GM12891 (cell line): ENCODE data around the gene CPA5.

Experiments used
- DNase-seq: peaks from one replicate; pipeline ENCODE4 v3.0.0; 2011; ENCODE audit warnings: low spot score; ENCODE audit not compliant: insufficient read length
- FAIRE-seq: peaks from 2 replicates; lab custom pipeline; 2011; peaks lifted over from hg19 to GRCh38; lab: Jason Lieb, UNC
- PAX5 ChIP-seq: IDR thresholded peaks from 2 replicates; pipeline ENCODE4 v1.6.1; 2011; ENCODE audit warnings: low read length, moderate library complexity, mild to moderate bottlenecking; ENCODE audit not compliant: insufficient read depth, severe bottlenecking
- POLR2A ChIP-seq: IDR thresholded peaks from 2 replicates; pipeline ENCODE4 v1.6.1; 2011; ENCODE audit warnings: low read depth, low read length, control low read depth
- POLR2AphosphoS5 ChIP-seq: IDR thresholded peaks from 2 replicates; pipeline ENCODE4 v1.6.1; 2011; ENCODE audit warnings: low read depth, low read length, control low read depth
- POU2F2 ChIP-seq: IDR thresholded peaks from 2 replicates; pipeline ENCODE4 v1.6.1; 2011; ENCODE audit warnings: low read depth, mild to moderate bottlenecking, control low read depth, low read length, moderate library complexity
- SPI1 ChIP-seq: IDR thresholded peaks from 2 replicates; pipeline ENCODE4 v1.6.1; 2011; ENCODE audit warnings: low read depth, low read length, control low read depth
- TAF1 ChIP-seq: IDR thresholded peaks from 2 replicates; pipeline ENCODE4 v1.6.1; 2011; ENCODE audit warnings: low read depth, low read length, control low read depth

The CPA5 gene

DNA sequence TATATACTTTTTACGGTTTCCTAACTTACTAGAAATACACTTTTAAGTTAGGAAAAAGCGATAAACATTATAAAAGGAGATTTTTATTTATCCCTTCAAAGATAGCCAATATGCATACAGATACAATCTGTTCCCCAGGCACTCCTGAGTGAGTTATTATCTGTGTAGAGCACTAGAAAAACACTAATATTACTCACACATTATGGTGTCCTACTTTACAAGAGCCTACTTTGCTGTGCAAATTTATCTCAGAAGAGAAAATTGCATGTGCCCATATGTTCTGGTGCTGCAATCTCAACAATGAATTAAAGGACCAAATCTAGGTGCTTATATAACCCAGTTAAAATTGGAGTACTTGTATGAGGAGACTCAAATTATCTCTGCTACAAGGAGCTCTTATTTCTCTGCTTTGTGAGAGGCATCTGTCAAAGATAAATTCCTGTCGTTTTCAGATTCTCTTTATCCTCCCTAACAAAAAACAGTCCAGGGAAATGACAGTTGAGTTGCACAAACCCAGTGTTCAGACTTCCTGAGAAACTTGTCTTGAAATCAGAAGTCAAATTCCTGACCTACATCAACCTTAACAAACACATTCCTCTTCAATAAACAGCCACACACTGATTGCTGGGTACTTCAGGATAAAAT is 64.6 kb downstream of the CPA5 start:
- no peak for DNase-seq
- FAIRE-seq = no peak
- TF ChIP-seq SPI1 = no peak
- no peak for TF ChIP-seq TAF1
- no peak for TF ChIP-seq POU2F2
- no peak for TF ChIP-seq POLR2A
- no peak for TF ChIP-seq POLR2AphosphoS5
- no peak for TF ChIP-seq PAX5

DNA sequence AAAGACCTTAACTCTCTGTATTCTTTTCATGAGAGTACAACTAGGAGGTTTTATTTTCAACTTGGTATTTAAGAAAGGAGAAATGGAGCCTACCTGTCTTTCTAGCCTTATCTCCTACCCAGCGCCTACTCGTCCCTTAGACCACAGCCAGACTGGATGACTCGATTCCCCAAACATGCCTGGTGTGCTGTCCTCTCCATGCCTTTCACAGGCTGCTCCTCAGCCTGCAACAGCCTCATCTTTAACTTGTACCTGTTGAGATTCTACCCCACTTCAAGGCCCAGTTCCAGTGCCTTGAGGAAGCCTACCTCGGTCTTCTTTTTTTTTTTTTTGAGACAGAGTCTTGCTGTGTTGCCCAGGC is 65.1 kb downstream of the CPA5 start:
- no peak for TF ChIP-seq SPI1
- TF ChIP-seq POU2F2 = no peak
- no peak for TF ChIP-seq POLR2A
- TF ChIP-seq PAX5 = no peak
- TF ChIP-seq TAF1 = no peak
- no peak for TF ChIP-seq POLR2AphosphoS5
- no peak for FAIRE-seq

DNA sequence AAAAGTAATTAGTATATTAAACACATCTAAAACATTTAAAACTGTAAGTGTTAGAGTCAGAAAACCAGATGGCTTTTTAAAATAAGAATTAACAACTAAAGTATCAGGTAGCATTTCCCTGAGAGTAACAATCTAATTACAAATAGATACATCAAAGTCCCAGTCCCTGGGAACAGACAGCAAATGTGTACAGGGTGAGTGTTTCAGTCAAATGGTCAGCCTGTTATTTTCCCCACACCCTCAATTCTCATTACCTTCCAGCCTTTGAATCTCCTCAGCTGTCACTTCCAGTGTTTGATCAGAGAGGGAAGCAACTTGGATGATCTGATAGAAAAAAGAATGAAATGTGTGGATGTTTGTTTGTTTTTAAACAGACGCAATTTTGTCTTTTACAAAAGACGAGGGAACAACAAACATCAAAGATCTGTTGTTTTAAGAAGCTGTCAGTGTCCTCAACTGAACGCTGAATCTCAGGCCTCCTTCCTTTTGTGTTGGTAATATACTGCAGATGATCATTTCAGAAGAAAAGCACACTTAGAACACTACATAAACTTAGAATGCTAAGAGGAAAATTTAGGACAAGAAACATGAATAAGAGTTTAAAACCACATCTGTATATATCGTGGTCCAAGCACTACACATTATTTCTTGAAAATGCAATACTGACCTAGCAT is 66.4 kb downstream of the CPA5 start:
- DNase-seq (no peak), FAIRE-seq (no peak)
- TF ChIP-seq POLR2AphosphoS5 (no peak), POU2F2 (no peak), PAX5 (no peak), POLR2A (no peak), TAF1 (no peak), SPI1 (no peak)

More for the DNA sequence above, 65.1 kb downstream of the CPA5 start:
- no peak for DNase-seq

DNA sequence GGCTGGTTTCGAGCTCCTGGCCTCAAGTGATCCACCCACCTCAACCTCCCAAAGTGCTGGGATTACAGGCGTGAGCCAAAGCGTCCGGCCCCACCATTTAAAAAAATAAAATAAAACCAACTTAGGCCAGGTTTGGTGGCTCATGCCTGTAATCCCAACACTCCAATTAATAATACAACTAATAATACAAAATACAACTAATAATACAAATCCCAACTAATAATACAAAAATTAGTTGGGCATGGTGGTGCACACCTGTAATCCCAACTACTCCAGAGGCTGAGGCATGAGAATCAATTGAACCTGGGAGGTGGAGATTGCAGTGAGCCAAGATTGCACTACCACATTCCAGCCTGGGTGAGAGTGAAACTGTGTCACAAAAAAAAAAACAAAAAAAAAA is 68.6 kb downstream of the CPA5 start:
- no peak for DNase-seq
- TF ChIP-seq SPI1 (no peak), POU2F2 (no peak), PAX5 (no peak), POLR2A (no peak), POLR2AphosphoS5 (no peak), TAF1 (no peak)
- FAIRE-seq = no peak

DNA sequence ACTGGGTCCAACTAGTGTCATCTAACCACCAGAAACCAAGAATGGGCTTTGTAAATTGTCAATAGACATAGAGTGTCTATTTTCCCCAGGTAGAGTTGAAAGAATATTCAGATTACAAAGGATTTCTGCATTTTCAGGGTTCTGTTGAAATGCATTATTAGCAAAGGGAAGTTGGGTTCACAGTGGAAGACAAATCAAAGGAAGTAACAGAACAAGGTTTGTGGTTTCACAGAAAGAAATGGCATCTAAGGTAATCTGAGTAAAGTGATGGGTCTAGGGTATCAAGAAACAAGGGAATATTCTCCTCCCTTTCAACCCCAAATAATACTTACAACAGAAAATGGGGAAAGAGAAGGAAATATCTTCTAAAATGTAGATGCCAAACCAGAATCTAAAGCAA is 70.4 kb downstream of the CPA5 start:
- FAIRE-seq (peak; percentile 13), DNase-seq (no peak)
- TF ChIP-seq POLR2A (no peak), SPI1 (no peak), TAF1 (no peak), POLR2AphosphoS5 (no peak), PAX5 (no peak), POU2F2 (no peak)

DNA sequence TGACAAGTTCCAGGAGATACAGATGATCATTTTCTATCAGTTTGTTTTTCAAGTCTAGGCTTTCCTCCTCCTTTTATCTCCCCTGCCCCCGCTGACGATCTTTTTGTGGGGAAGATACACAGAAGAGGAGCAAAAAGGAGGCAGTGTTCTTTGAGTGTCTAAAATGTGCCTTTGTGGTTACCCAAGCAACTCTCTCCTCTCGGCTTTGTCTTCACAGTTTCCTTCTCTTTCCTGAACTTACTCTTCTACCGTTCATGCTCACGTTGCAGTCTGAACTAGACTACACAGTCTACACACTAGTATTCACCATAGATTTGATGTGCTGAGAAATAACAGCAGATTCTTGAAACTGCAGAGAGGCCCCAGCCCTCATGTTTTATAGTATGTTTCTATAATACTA is 72.6 kb downstream of the CPA5 start:
- TF ChIP-seq POLR2AphosphoS5 (no peak), TAF1 (no peak), POU2F2 (no peak)
- peak; percentile 61 for FAIRE-seq
- no peak for DNase-seq

DNA sequence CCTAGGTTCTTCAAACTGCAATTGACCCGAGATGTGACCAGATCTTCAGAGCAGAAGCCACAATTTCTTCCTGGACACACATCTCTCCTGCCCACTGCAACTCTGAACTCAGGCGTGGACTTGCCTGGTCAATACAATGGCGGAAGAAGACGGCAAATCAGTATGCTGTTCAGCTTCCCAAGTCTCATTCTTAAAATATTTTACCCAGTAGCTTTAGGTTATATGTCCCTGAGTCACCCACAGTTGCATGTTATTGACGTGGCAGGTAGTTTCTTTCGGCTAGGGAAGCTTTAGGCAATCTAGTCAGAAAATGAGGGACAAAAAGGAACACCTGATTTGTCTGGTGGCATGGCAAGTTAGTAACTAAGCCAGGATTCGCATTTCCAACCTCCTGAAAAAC is 73.7 kb downstream of the CPA5 start:
- no peak for DNase-seq
- TF ChIP-seq PAX5 (no peak), POLR2A (no peak), TAF1 (no peak), SPI1 (no peak), POLR2AphosphoS5 (no peak), POU2F2 (no peak)
- FAIRE-seq = no peak
